IMR-90 (cell line): Measurements from ENCODE around the gene STRC. TPM values are rescaled to one million over a fixed set of nuclear protein-coding genes. Genes with fewer than 3 reads are reported as not detected.
"Not testable (repeated sequence)": the region's sequence is repeated elsewhere in the genome, so short reads cannot be mapped to it uniquely, and the experiment has no call there.

Experiments
- ATAC-seq: fragments of 200-7000 bp; cut with Tn5 transposase; 2 replicates; pipeline ENCODE4 v1.9.1; 2020; ENCODE audit warnings: low read depth, mild to moderate bottlenecking, moderate library complexity
- BruUV-seq: library from RNA; stranded (reverse); fragments of 400-500 nt; replicated peaks from 2 replicates; lab custom pipeline; 2021; lab: Mats Ljungman, UMichigan
- CTCF ChIA-PET: fragments of 300-600 bp; formaldehyde crosslinking; extraction: SDS; loops from one replicate; lab custom pipeline; 2021; ENCODE audit warnings: antibody characterized with exemption; lab: Yijun Ruan, JAX
- POLR2A ChIA-PET: fragments of 300-600 bp; sonication (Branson Sonifier 250); formaldehyde crosslinking; loops from one replicate; lab custom pipeline; 2022; ENCODE audit warnings: antibody characterized with exemption; ENCODE audit not compliant: unreplicated experiment; lab: Charles Lee
- DNase-seq: peaks from one replicate; pipeline ENCODE4 v3.0.0; 2013
- H2AFZ ChIP-seq: replicated peaks from 2 replicates; pipeline ENCODE3; 2013; ENCODE audit warnings: low read length, mild to moderate bottlenecking; ENCODE audit not compliant: poor library complexity
- H2AK5ac ChIP-seq: 2 replicates; pipeline ENCODE4 v1.6.1; 2013; ENCODE audit warnings: low read depth, low read length, inconsistent platforms
- H2AK9ac ChIP-seq: replicated peaks from 2 replicates; pipeline ENCODE3; 2013; ENCODE audit warnings: mild to moderate bottlenecking, low read depth, low read length, moderate library complexity; ENCODE audit not compliant: poor library complexity
- H2BK120ac ChIP-seq: 2 replicates; pipeline ENCODE4 v1.6.1; 2013; ENCODE audit warnings: low read depth, low read length, inconsistent platforms
- H2BK15ac ChIP-seq: 3 replicates; pipeline ENCODE4 v1.6.1; 2013; ENCODE audit warnings: low read depth, low read length, inconsistent platforms
- H2BK20ac ChIP-seq: 2 replicates; pipeline ENCODE4 v1.6.1; 2013; ENCODE audit warnings: low read depth, mild to moderate bottlenecking, inconsistent platforms, low read length, moderate library complexity
- H2BK5ac ChIP-seq: 2 replicates; pipeline ENCODE4 v1.6.1; 2013; ENCODE audit warnings: mild to moderate bottlenecking, low read depth, low read length, inconsistent platforms; ENCODE audit not compliant: poor library complexity, severe bottlenecking
- H3K14ac ChIP-seq: replicated peaks from 2 replicates; pipeline ENCODE4 v1.6.1; 2013; ENCODE audit warnings: low read depth, low read length, inconsistent platforms
- H3K18ac ChIP-seq: 2 replicates; pipeline ENCODE4 v1.6.1; 2013; ENCODE audit warnings: low read depth, low read length, control low read depth
- H3K23ac ChIP-seq: 2 replicates; pipeline ENCODE4 v1.6.1; 2013; ENCODE audit warnings: low read depth, low read length, inconsistent platforms
- H3K27ac ChIP-seq: 2 replicates; pipeline ENCODE4 v1.5.1; 2013; ENCODE audit warnings: mild to moderate bottlenecking, control low read depth, low read length; ENCODE audit not compliant: insufficient read depth
- H3K27me3 ChIP-seq: 2 replicates; pipeline ENCODE4 v1.6.1; 2013; ENCODE audit warnings: low read length; ENCODE audit not compliant: control insufficient read depth, insufficient read depth
- H3K36me3 ChIP-seq: 2 replicates; pipeline ENCODE4 v1.6.1; 2013; ENCODE audit warnings: low read length, mixed read lengths; ENCODE audit not compliant: control insufficient read depth, insufficient read depth
- H3K4ac ChIP-seq: 2 replicates; pipeline ENCODE4 v1.6.1; 2013; ENCODE audit warnings: low read depth, low read length, inconsistent platforms
- H3K4me1 ChIP-seq: 2 replicates; pipeline ENCODE4 v1.6.1; 2013; ENCODE audit warnings: low read length, mixed read lengths; ENCODE audit not compliant: control insufficient read depth, insufficient read depth
- H3K4me2 ChIP-seq: 2 replicates; pipeline ENCODE4 v1.6.1; 2013; ENCODE audit warnings: low read depth, mild to moderate bottlenecking, control low read depth, low read length, moderate library complexity
- H3K4me3 ChIP-seq: 2 replicates; pipeline ENCODE4 v1.5.1; 2013; ENCODE audit warnings: low read depth, mild to moderate bottlenecking, control low read depth, low read length, moderate library complexity; ENCODE audit not compliant: insufficient read depth
- H3K56ac ChIP-seq: 2 replicates; pipeline ENCODE4 v1.6.1; 2013; ENCODE audit warnings: low read length, inconsistent platforms; ENCODE audit not compliant: insufficient read depth; ENCODE audit errors: extremely low read depth
- H3K79me1 ChIP-seq, 2 experiments: 2 replicates each; pipeline ENCODE4 v1.6.1; 2013; ENCODE audit warnings: low read length in 2 of 2, inconsistent platforms in 1 of 2, low read depth in 1 of 2
- H3K9ac ChIP-seq: 2 replicates; pipeline ENCODE4 v1.6.1; 2013; ENCODE audit warnings: low read depth, low read length, control low read depth
- H3K9me1 ChIP-seq: 2 replicates; pipeline ENCODE4 v1.6.1; 2013; ENCODE audit warnings: low read length, inconsistent platforms; ENCODE audit not compliant: insufficient read depth
- H3K9me3 ChIP-seq: 2 replicates; pipeline ENCODE4 v1.6.1; 2013; ENCODE audit warnings: low read length; ENCODE audit not compliant: control insufficient read depth, insufficient read depth
- H4K20me1 ChIP-seq: 2 replicates; pipeline ENCODE4 v1.6.1; 2013; ENCODE audit warnings: low read length, inconsistent platforms; ENCODE audit not compliant: insufficient read depth
- H4K5ac ChIP-seq: 2 replicates; pipeline ENCODE4 v1.6.1; 2013; ENCODE audit warnings: mild to moderate bottlenecking, low read depth, low read length, control low read depth
- H4K8ac ChIP-seq, 2 experiments: 2 replicates each; pipeline ENCODE4 v1.6.1; 2013; ENCODE audit warnings: low read depth in 2 of 2, low read length in 2 of 2, control low read depth in 1 of 2, inconsistent platforms in 1 of 2
- H4K91ac ChIP-seq: 2 replicates; pipeline ENCODE4 v1.6.1; 2013; ENCODE audit warnings: low read depth, low read length, inconsistent platforms; ENCODE audit not compliant: insufficient read depth
- BHLHE40 ChIP-seq: fragments of 150-350 bp; IDR thresholded peaks from 2 replicates; pipeline ENCODE4 v1.6.1; 2016; ENCODE audit warnings: mild to moderate bottlenecking, low read depth, low read length
- NFE2L2 ChIP-seq: fragments of 150-350 bp; IDR thresholded peaks from 2 replicates; pipeline ENCODE4 v1.6.1; 2016; ENCODE audit warnings: low read depth, mild to moderate bottlenecking, low read length
- RAD21 ChIP-seq: IDR thresholded peaks from 2 replicates; pipeline ENCODE4 v1.6.1; 2012; ENCODE audit warnings: low read length, improper control_type of control experiment
- SMC3 ChIP-seq: fragments of 150-350 bp; IDR thresholded peaks from 2 replicates; pipeline ENCODE4 v1.6.1; 2016; ENCODE audit warnings: low read depth, mild to moderate bottlenecking, antibody characterized with exemption, low read length, moderate library complexity
- USF2 ChIP-seq: fragments of 150-350 bp; IDR thresholded peaks from 2 replicates; pipeline ENCODE4 v1.6.1; 2017; ENCODE audit warnings: mild to moderate bottlenecking, antibody characterized with exemption, low read length, low read depth
- WGBS, 2 experiments: methylation state at CpG; one replicate each; pipeline versions ENCODE4 v1.1.5 to v1.1.7; 2013; ENCODE audit warnings: missing lambda C conversion rate in 2 of 2; ENCODE audit not compliant: insufficient read length in 1 of 2; ENCODE audit errors: extremely low coverage in 2 of 2; 5-methylcytosine and 5-hydroxymethylcytosine counted together
- dilution Hi-C: fragments of 300-500 bp; cut with HindIII; formaldehyde crosslinking; loops from one replicate; pipeline ENCODE4 v1.14.3; 2018; ENCODE audit warnings: low sequenced_read_pairs; ENCODE audit not compliant: unreplicated experiment
- in situ Hi-C: fragments of 300-500 bp; cut with MboI; formaldehyde crosslinking; loops from 3 replicates; pipeline ENCODE4 v1.14.3; 2019; ENCODE audit warnings: low sequenced_read_pairs, inconsistent platforms, mixed read lengths
- intact Hi-C: fragments of 100-400 bp; cut with micrococcal nuclease; formaldehyde crosslinking; loops from 2 replicates; pipeline ENCODE4 v1.10.0; 2022
- polyA plus RNA-seq, 3 experiments: library from polyadenylated mRNA; depleted of rRNA; stranded (reverse); fragments of >200 nt; gene quantifications; 2 replicates each; pipeline ENCODE4 v1.2.3, GENCODE V29; 2012; ENCODE audit warnings: low replicate concordance in 1 of 3
- total RNA-seq: library from RNA; depleted of rRNA; stranded (reverse); fragments of >200 nt; gene quantifications from 2 replicates; pipeline ENCODE4 v1.2.3, GENCODE V29; 2012

STRC gene
- total and polyA plus RNA-seq, 2 of the 4 experiments (the other 2 are of a cell fraction), result not detected

- peak; percentile 84 for ATAC-seq
- intact Hi-C loops, result no loop called here
- H4K5ac ChIP-seq, result no peak overlapping the region
- WGBS, 2 experiments, result no CpG with 5 or more reads among the region's 5 CpGs
- no peak overlapping the region for H2BK120ac ChIP-seq
- in situ Hi-C loops, result no loop called here
- H3K36me3 ChIP-seq, result no peaks in the 10 kb centered on the region
- H3K9me1 ChIP-seq, result no peaks in the 10 kb centered on the region
- no peaks in the 10 kb centered on the region for H3K79me1 ChIP-seq
- H3K9me3 ChIP-seq, result no peaks in the 10 kb centered on the region
- H3K27ac ChIP-seq, result no peak overlapping the region
- dilution Hi-C loops, result no loop called here
- no peak overlapping the region for H3K4me2 ChIP-seq
- no TSS peak for BruUV-seq
- H3K56ac ChIP-seq, result no peak overlapping the region
- no peak overlapping the region for H2AFZ ChIP-seq
- no peak overlapping the region for H2AK9ac ChIP-seq
- no peak for TF ChIP-seq BHLHE40
- TF ChIP-seq NFE2L2, result no peak
- TF ChIP-seq RAD21, result no peak
- no peak for TF ChIP-seq USF2
- TF ChIP-seq SMC3, result no peak
- no peak overlapping the region for H4K8ac ChIP-seq
- no peak overlapping the region for H2BK5ac ChIP-seq
- H3K18ac ChIP-seq, result no peak overlapping the region
- H3K4ac ChIP-seq, result no peak overlapping the region
- H4K20me1 ChIP-seq, result no peaks in the 10 kb centered on the region
- H3K27me3 ChIP-seq, result peaks cover 4% of the 10 kb centered on the region
- no peaks in the 10 kb centered on the region for H3K4me1 ChIP-seq
- no peak overlapping the region for H2AK5ac ChIP-seq
- H2BK20ac ChIP-seq, result no peak overlapping the region
- no peak overlapping the region for H3K4me3 ChIP-seq
- H3K9ac ChIP-seq, result no peak overlapping the region
- no peak overlapping the region for H3K23ac ChIP-seq
- DNase-seq, result no peak
- H3K14ac ChIP-seq, result no peak overlapping the region
- CTCF ChIA-PET, result no interaction called here
- no peak overlapping the region for H4K91ac ChIP-seq
- no peak overlapping the region for H2BK15ac ChIP-seq
- POLR2A ChIA-PET, result no interaction called here
Observed at GRCh38 chr15:43625106-43625505, 6.5 kb upstream of the STRC start.

- H3K27ac ChIP-seq, DNase-seq, H3K4me2 ChIP-seq, H3K9me1 ChIP-seq, H3K79me1 ChIP-seq, H2BK120ac ChIP-seq, H3K18ac ChIP-seq, in situ Hi-C loops, CTCF ChIA-PET, POLR2A ChIA-PET, H3K23ac ChIP-seq, H2AFZ ChIP-seq, H3K4ac ChIP-seq, H3K4me1 ChIP-seq, H3K9ac ChIP-seq, H4K91ac ChIP-seq, H4K20me1 ChIP-seq, H3K4me3 ChIP-seq, intact Hi-C loops, H2AK5ac ChIP-seq, H4K8ac ChIP-seq, H2AK9ac ChIP-seq, dilution Hi-C loops, H3K9me3 ChIP-seq, H3K14ac ChIP-seq, H2BK15ac ChIP-seq, H2BK5ac ChIP-seq, H4K5ac ChIP-seq, H2BK20ac ChIP-seq, H3K36me3 ChIP-seq, H3K27me3 ChIP-seq, BruUV-seq, H3K56ac ChIP-seq, ATAC-seq: not testable (repeated sequence)
- WGBS, 2 experiments, result no CpG with 5 or more reads among the region's 7 CpGs
Observed at GRCh38 chr15:43622068-43622799, 3.6 kb upstream of the STRC start.
